ENCODE results near the gene GALNT13. TPM values are rescaled to one million over a fixed set of nuclear protein-coding genes. Genes with fewer than 3 reads are reported as not detected.

The GALNT13 gene
- total and polyA plus RNA-seq, 2 donors (not counting 1 experiment from before 2014, with no cell fraction given) = not detected

- H3K27ac Mint-ChIP-seq = no peak overlapping the region
- H3K4me1 Mint-ChIP-seq = no peaks in the 10 kb centered on the region
- H2AFZ ChIP-seq (ENCODE audit: insufficient read depth, low read depth, low read length, poor library complexity, severe bottlenecking) = no peak overlapping the region
- no peak overlapping the region for H3K27ac ChIP-seq (ENCODE audit: low read length in 2 of 2)
- H3K9me3 ChIP-seq (ENCODE audit: control extremely low read depth in 1 of 3, control insufficient read depth in 2 of 3, insufficient read depth in 1 of 3, low read length in 2 of 3) = no peaks in the 10 kb centered on the region
- TF ChIP-seq EZH2 (IDR thresholded peaks at IDR 0.05; ENCODE audit: borderline replicate concordance, insufficient read depth, low read depth, low read length, poor library complexity, severe bottlenecking) = no peak
- no peak for TF ChIP-seq CTCF (IDR thresholded peaks at IDR 0.05)
- no peaks in the 10 kb centered on the region for H3K27me3 ChIP-seq (replicated peaks in 1 of 4; ENCODE audit: control extremely low read depth in 1 of 4, control insufficient read depth in 3 of 4, insufficient read depth in 4 of 4, low read length in 3 of 4)
- no peak overlapping the region for H3K4me2 ChIP-seq (replicated peaks; ENCODE audit: low read depth, low read length, poor library complexity, severe bottlenecking)
- ChIA-PET POLR2A (no interaction called here), CTCF (no interaction called here)
- no peaks in the 10 kb centered on the region for H3K9me3 Mint-ChIP-seq (ENCODE audit: insufficient read depth)
- H3K27me3 Mint-ChIP-seq = no peaks in the 10 kb centered on the region
- no peak for ATAC-seq (ENCODE audit: low read depth)
- no peaks in the 10 kb centered on the region for H3K36me3 ChIP-seq (replicated peaks in 1 of 2; ENCODE audit: control extremely low read depth in 1 of 2, control insufficient read depth in 1 of 2, extremely low read depth in 1 of 2, insufficient read depth in 2 of 2, low read length in 1 of 2)
- H3K4me1 ChIP-seq (ENCODE audit: control insufficient read depth in 2 of 2, insufficient read depth in 2 of 2, low read length in 2 of 2) = no peaks in the 10 kb centered on the region
- H4K20me1 ChIP-seq (ENCODE audit: control insufficient read depth, insufficient read depth, low read length, poor library complexity, severe bottlenecking) = no peaks in the 10 kb centered on the region
- H3K4me3 Mint-ChIP-seq = no peak overlapping the region
- no CpG with 5 or more reads among the region's 3 CpGs for WGBS (ENCODE audit: insufficient coverage)
- H3K4me3 ChIP-seq (ENCODE audit: control extremely low read depth in 1 of 5, extremely low read depth in 1 of 5, insufficient read depth in 1 of 5, low read depth in 2 of 5, low read length in 4 of 5) = no peak overlapping the region
- no peaks in the 10 kb centered on the region for H3K79me2 ChIP-seq (ENCODE audit: control insufficient read depth, insufficient read depth, low read length)
- intact Hi-C loops (cut with micrococcal nuclease) = no loop called here
- H3K9ac ChIP-seq (ENCODE audit: low read length) = no peak overlapping the region
- no peak for DNase-seq
Measured at GRCh38 chr2:154402213-154402612, 530.5 kb downstream of the GALNT13 start.

DNA sequence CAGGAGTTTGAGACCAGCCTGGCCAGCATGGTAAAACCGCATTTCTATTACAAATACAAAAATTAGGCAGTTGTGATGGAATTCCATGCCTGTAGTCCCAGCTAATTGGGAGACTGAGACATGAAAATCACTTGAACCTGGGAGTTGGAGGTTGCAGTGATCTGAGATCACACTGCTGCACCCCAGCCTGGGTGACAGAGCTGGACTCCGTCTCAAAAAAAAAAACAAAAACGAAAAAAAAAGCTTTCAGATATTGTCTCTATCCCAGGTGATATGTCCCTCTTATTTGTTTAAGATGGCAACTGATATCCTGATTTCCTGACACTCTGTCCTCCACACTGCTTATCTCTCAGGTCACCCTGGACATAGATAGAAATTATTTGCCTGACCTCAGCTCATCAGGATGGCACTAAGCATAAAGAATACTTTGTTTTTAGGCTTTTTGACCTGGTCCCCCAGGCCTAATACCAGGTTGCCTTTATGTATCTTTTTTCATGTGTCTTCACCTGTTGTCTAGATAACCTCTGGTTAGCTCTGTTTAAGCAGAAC, 531.6 kb downstream of the GALNT13 start:
- TF ChIP-seq EZH2 (IDR thresholded peaks at IDR 0.05; ENCODE audit: borderline replicate concordance, insufficient read depth, low read depth, low read length, poor library complexity, severe bottlenecking) (no peak), CTCF (IDR thresholded peaks at IDR 0.05) (no peak)
- no peak overlapping the region for H3K4me3 Mint-ChIP-seq
- H3K27me3 Mint-ChIP-seq = no peaks in the 10 kb centered on the region
- Histone ChIP-seq H3K9me3 (ENCODE audit: control extremely low read depth in 1 of 3, control insufficient read depth in 2 of 3, insufficient read depth in 1 of 3, low read length in 2 of 3) (no peaks in the 10 kb centered on the region), H3K4me2 (replicated peaks; ENCODE audit: low read depth, low read length, poor library complexity, severe bottlenecking) (no peak overlapping the region), H3K27me3 (replicated peaks in 1 of 4; ENCODE audit: control extremely low read depth in 1 of 4, control insufficient read depth in 3 of 4, insufficient read depth in 4 of 4, low read length in 3 of 4) (no peaks in the 10 kb centered on the region), H4K20me1 (ENCODE audit: control insufficient read depth, insufficient read depth, low read length, poor library complexity, severe bottlenecking) (no peaks in the 10 kb centered on the region), H3K4me3 (ENCODE audit: control extremely low read depth in 1 of 5, extremely low read depth in 1 of 5, insufficient read depth in 1 of 5, low read depth in 2 of 5, low read length in 4 of 5) (no peak overlapping the region), H3K27ac (ENCODE audit: low read length in 2 of 2) (no peak overlapping the region), H3K9ac (ENCODE audit: low read length) (no peak overlapping the region), H3K79me2 (ENCODE audit: control insufficient read depth, insufficient read depth, low read length) (no peaks in the 10 kb centered on the region), H3K36me3 (replicated peaks in 1 of 2; ENCODE audit: control extremely low read depth in 1 of 2, control insufficient read depth in 1 of 2, extremely low read depth in 1 of 2, insufficient read depth in 2 of 2, low read length in 1 of 2) (no peaks in the 10 kb centered on the region), H3K4me1 (ENCODE audit: control insufficient read depth in 2 of 2, insufficient read depth in 2 of 2, low read length in 2 of 2) (no peaks in the 10 kb centered on the region), H2AFZ (ENCODE audit: insufficient read depth, low read depth, low read length, poor library complexity, severe bottlenecking) (no peak overlapping the region)
- H3K9me3 Mint-ChIP-seq (ENCODE audit: insufficient read depth) = no peaks in the 10 kb centered on the region
- WGBS (ENCODE audit: insufficient coverage) = 100% methylated on average over 1 of the region's 3 CpGs
- DNase-seq (no peak), ATAC-seq (ENCODE audit: low read depth) (no peak)
- no peak overlapping the region for H3K27ac Mint-ChIP-seq
- POLR2A ChIA-PET = no interaction called here
- intact Hi-C loops (cut with micrococcal nuclease) = no loop called here
- no peaks in the 10 kb centered on the region for H3K4me1 Mint-ChIP-seq
- CTCF ChIA-PET = no interaction called here
